Measurements from ENCODE around the gene NTRK3. TPM values are rescaled to one million over a fixed set of nuclear protein-coding genes. Genes with fewer than 3 reads are reported as not detected.

Gene NTRK3
- total and polyA plus RNA-seq, 2 of the 13 experiments (the other 11 are each of a cell fraction or from before 2014, with no cell fraction given): not detected

DNA sequence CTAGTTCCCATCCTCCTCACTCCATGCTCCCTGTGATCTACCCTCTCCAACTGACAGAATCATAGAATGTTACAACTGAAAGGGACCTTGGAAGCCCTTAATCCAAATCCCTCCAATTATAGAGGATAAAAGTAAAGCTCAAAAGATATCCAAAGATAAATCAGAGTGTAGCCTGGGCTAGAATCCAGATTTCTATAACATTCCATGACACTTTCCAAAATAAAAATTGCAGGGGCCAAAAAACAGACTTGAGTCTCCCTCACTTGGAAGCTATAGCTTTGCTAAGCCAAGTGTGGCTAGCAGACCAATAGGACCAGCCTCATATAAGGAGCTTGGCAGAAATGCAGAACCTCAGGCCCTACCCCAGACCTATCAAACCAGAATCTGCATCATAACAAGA, 148.1 kb downstream of the NTRK3 start:
- H3K27ac ChIP-seq (ENCODE audit: extremely low read length, insufficient read depth, low read length): no peak overlapping the region
- H3K36me3 ChIP-seq (replicated peaks in 1 of 2; ENCODE audit: control insufficient read depth in 1 of 2, insufficient read depth in 2 of 2, low read length in 2 of 2): no peaks in the 10 kb centered on the region
- CTCF ChIA-PET (ENCODE audit: low intra/inter-chr PET ratio, low total read pairs): no interaction called here
- no peak for DNase-seq (ENCODE audit: low spot score)
- H3K9ac ChIP-seq (ENCODE audit: insufficient read depth, low read depth, low read length): no peak overlapping the region
- POLR2A ChIA-PET: no interaction called here
- H3K4me1 ChIP-seq (ENCODE audit: insufficient read depth, low read length): no peaks in the 10 kb centered on the region
- in situ Hi-C loops (cut with HindIII; ENCODE audit: extremely low pct_ligation_motif_present, low pct_unique_long_range_greater_than_20kb) (no loop called here), intact Hi-C loops (cut with micrococcal nuclease; ENCODE audit: unreplicated experiment) (no loop called here)
- no peak overlapping the region for H2AFZ ChIP-seq (ENCODE audit: low read length)
- FAIRE-seq: no peak
- H4K20me1 ChIP-seq (ENCODE audit: insufficient read depth, low read length): no peaks in the 10 kb centered on the region
- H3K4me2 ChIP-seq (ENCODE audit: low read depth, low read length): no peak overlapping the region
- H3K9me3 ChIP-seq (ENCODE audit: low read length): no peaks in the 10 kb centered on the region
- no peaks in the 10 kb centered on the region for H3K79me2 ChIP-seq (ENCODE audit: insufficient read depth, low read length)
- no TSS peak for BruUV-seq (replicated peaks)
- no peak overlapping the region for H3K4me3 ChIP-seq (replicated peaks in 1 of 3; ENCODE audit: insufficient read depth in 1 of 3, low read depth in 2 of 3, low read length in 3 of 3)
- 0 out of 5 replicates have a peak, but pooled peaks cover 0 to 5% of the 10 kb centered on the region in 2 experiments for H3K27me3 ChIP-seq (ENCODE audit: control insufficient read depth in 1 of 2, insufficient read depth in 2 of 2, low read length in 2 of 2)
- ATAC-seq: no peak
- no peak for TF ChIP-seq AKAP8 (CRISPR knock-in tag; IDR thresholded peaks at IDR 0.05)
- no peak for TF ChIP-seq ZNF883 (CRISPR knock-in tag; IDR thresholded peaks at IDR 0.05; ENCODE audit: not compliant biosample characterization)
- TF ChIP-seq RORA (CRISPR knock-in tag; IDR thresholded peaks at IDR 0.05): no peak

- ATAC-seq (no peak), FAIRE-seq (no peak), DNase-seq (ENCODE audit: low spot score) (no peak)
- no peaks in the 10 kb centered on the region for H3K79me2 ChIP-seq (ENCODE audit: insufficient read depth, low read length)
- H3K4me2 ChIP-seq (ENCODE audit: low read depth, low read length): no peak overlapping the region
- H3K27me3 ChIP-seq (ENCODE audit: control insufficient read depth in 1 of 2, insufficient read depth in 2 of 2, low read length in 2 of 2): 0 out of 5 replicates have a peak, but pooled peaks cover 0 to 5% of the 10 kb centered on the region in 2 experiments
- no peak overlapping the region for H2AFZ ChIP-seq (ENCODE audit: low read length)
- TF ChIP-seq, protein P1, sequence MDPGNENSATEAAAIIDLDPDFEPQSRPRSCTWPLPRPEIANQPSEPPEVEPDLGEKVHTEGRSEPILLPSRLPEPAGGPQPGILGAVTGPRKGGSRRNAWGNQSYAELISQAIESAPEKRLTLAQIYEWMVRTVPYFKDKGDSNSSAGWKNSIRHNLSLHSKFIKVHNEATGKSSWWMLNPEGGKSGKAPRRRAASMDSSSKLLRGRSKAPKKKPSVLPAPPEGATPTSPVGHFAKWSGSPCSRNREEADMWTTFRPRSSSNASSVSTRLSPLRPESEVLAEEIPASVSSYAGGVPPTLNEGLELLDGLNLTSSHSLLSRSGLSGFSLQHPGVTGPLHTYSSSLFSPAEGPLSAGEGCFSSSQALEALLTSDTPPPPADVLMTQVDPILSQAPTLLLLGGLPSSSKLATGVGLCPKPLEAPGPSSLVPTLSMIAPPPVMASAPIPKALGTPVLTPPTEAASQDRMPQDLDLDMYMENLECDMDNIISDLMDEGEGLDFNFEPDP (CRISPR knock-in tag; conservative IDR thresholded peaks at IDR 0.05): no peak
- TF ChIP-seq CAMTA2 (CRISPR knock-in tag; IDR thresholded peaks at IDR 0.05; ENCODE audit: borderline replicate concordance): no peak
- TF ChIP-seq, protein P2, sequence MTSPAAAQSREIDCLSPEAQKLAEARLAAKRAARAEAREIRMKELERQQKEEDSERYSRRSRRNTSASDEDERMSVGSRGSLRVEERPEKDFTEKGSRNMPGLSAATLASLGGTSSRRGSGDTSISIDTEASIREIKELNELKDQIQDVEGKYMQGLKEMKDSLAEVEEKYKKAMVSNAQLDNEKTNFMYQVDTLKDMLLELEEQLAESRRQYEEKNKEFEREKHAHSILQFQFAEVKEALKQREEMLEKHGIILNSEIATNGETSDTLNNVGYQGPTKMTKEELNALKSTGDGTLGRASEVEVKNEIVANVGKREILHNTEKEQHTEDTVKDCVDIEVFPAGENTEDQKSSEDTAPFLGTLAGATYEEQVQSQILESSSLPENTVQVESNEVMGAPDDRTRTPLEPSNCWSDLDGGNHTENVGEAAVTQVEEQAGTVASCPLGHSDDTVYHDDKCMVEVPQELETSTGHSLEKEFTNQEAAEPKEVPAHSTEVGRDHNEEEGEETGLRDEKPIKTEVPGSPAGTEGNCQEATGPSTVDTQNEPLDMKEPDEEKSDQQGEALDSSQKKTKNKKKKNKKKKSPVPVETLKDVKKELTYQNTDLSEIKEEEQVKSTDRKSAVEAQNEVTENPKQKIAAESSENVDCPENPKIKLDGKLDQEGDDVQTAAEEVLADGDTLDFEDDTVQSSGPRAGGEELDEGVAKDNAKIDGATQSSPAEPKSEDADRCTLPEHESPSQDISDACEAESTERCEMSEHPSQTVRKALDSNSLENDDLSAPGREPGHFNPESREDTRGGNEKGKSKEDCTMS (CRISPR knock-in tag; conservative IDR thresholded peaks at IDR 0.05): no peak
- no peak for TF ChIP-seq ZNF333 (CRISPR knock-in tag; IDR thresholded peaks at IDR 0.05; ENCODE audit: borderline replicate concordance)
- TF ChIP-seq ZNF615 (CRISPR knock-in tag; IDR thresholded peaks at IDR 0.05; ENCODE audit: borderline replicate concordance): no peak
- no peak for TF ChIP-seq ZNF468 (CRISPR knock-in tag; IDR thresholded peaks at IDR 0.05)
- no peak for TF ChIP-seq ZNF20 (CRISPR knock-in tag; IDR thresholded peaks at IDR 0.05)
- ChIA-PET CTCF (ENCODE audit: low intra/inter-chr PET ratio, low total read pairs) (no interaction called here), POLR2A (no interaction called here)
- H4K20me1 ChIP-seq (ENCODE audit: insufficient read depth, low read length): no peaks in the 10 kb centered on the region
- in situ Hi-C loops (cut with HindIII; ENCODE audit: extremely low pct_ligation_motif_present, low pct_unique_long_range_greater_than_20kb) (no loop called here), intact Hi-C loops (cut with micrococcal nuclease; ENCODE audit: unreplicated experiment) (no loop called here)
- no peaks in the 10 kb centered on the region for H3K4me1 ChIP-seq (ENCODE audit: insufficient read depth, low read length)
- no peak overlapping the region for H3K9ac ChIP-seq (ENCODE audit: insufficient read depth, low read depth, low read length)
- no peaks in the 10 kb centered on the region for H3K9me3 ChIP-seq (ENCODE audit: low read length)
- no peak overlapping the region for H3K4me3 ChIP-seq (replicated peaks in 1 of 3; ENCODE audit: insufficient read depth in 1 of 3, low read depth in 2 of 3, low read length in 3 of 3)
- no peak overlapping the region for H3K27ac ChIP-seq (ENCODE audit: extremely low read length, insufficient read depth, low read length)
- WGBS (ENCODE audit: low lambda C conversion rate): under 1% methylated on average over 5 of the region's 6 CpGs
- no peaks in the 10 kb centered on the region for H3K36me3 ChIP-seq (replicated peaks in 1 of 2; ENCODE audit: control insufficient read depth in 1 of 2, insufficient read depth in 2 of 2, low read length in 2 of 2)
- no TSS peak for BruUV-seq (replicated peaks)
Observed at GRCh38 chr15:88106074-88106473, 150.5 kb downstream of the NTRK3 start.
